HUES48 (cell line): ENCODE results near the gene ZNF507.
"Not testable (repeated sequence)": the region's sequence is repeated elsewhere in the genome, so short reads cannot be mapped to it uniquely, and the experiment has no call there.

Source experiments
- H3K27ac ChIP-seq: one replicate; pipeline ENCODE4 v1.7.0; 2013; ENCODE audit warnings: low read depth, low read length, inconsistent platforms
- H3K27me3 ChIP-seq: 2 replicates; pipeline ENCODE4 v1.6.1; 2013; ENCODE audit warnings: mild to moderate bottlenecking, low read length; ENCODE audit not compliant: control insufficient read depth, insufficient read depth
- H3K36me3 ChIP-seq: 2 replicates; pipeline ENCODE4 v1.6.1; 2013; ENCODE audit warnings: low read length; ENCODE audit not compliant: control insufficient read depth, insufficient read depth
- H3K4me1 ChIP-seq: 2 replicates; pipeline ENCODE4 v1.6.1; 2013; ENCODE audit warnings: mild to moderate bottlenecking, low read length; ENCODE audit not compliant: control insufficient read depth, insufficient read depth
- H3K4me3 ChIP-seq: 2 replicates; pipeline ENCODE4 v1.5.1; 2013; ENCODE audit warnings: mild to moderate bottlenecking, low read depth, low read length
- H3K9ac ChIP-seq: 2 replicates; pipeline ENCODE4 v1.6.1; 2013; ENCODE audit warnings: mild to moderate bottlenecking, low read depth, low read length, moderate library complexity
- H3K9me3 ChIP-seq: 2 replicates; pipeline ENCODE4 v1.6.1; 2013; ENCODE audit warnings: low read length; ENCODE audit not compliant: control insufficient read depth, insufficient read depth

ZNF507 gene

DNA sequence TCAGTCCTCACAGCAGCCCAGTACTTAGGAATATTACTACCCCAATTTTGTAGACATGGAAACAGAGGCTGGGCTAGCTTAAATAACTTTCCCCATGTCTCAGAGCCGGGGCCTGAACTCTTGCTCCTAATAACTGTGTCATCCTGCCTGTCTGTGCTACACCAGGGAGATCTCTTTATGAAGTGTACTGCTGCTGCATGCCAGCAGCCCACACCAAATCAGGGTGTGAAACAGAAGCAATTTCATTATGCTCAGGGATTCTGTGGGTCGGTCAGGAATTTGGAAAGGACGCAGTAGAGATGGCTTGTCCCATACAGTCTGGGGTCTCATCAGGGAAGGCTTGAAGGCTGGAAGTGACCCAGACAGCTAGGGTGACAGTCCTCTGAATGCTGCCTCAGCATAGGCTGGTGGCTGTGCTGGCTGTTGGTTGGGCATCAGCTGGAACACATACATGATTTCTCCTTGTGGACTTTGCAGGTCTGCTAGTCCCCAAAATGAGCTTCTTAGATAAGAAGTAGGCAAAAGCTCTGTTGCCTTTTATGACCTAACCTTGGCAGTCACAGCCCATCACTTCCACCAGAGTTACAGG, 22.6 kb downstream of the ZNF507 start:
- H3K9me3 ChIP-seq: no peaks in the 10 kb centered on the region
- no peak overlapping the region for H3K9ac ChIP-seq

DNA sequence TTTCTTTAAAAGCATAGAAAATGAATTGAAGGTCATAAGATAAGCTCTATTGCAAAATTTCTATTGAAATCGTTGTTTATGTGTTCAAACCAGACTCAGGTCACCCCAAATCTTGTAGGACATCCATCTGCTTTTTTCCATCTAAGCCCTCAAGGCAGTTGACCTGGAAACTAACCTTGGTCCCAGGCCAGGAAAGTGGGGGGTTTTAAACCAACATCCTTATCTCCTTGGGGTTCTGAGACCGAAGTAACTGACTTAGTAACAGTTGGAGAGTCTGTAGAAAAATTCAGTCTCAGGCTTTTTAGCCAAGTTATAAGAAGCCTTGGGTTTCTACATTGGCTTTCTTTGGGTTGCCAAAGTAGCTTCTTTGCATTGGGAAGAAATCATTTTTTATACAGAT, 23.4 kb downstream of the ZNF507 start:
- H3K9me3 ChIP-seq: no peaks in the 10 kb centered on the region
- no peak overlapping the region for H3K27ac ChIP-seq
- no peak overlapping the region for H3K4me3 ChIP-seq
- H3K27me3 ChIP-seq: no peaks in the 10 kb centered on the region
- peaks cover 60% of the 10 kb centered on the region for H3K36me3 ChIP-seq
- no peaks in the 10 kb centered on the region for H3K4me1 ChIP-seq
- H3K9ac ChIP-seq: no peak overlapping the region

More for the DNA sequence above, 22.6 kb downstream of the ZNF507 start:
- Histone ChIP-seq H3K4me1 (no peaks in the 10 kb centered on the region), H3K36me3 (peaks cover 61% of the 10 kb centered on the region), H3K27me3 (no peaks in the 10 kb centered on the region), H3K27ac (no peak overlapping the region), H3K4me3 (no peak overlapping the region)

DNA sequence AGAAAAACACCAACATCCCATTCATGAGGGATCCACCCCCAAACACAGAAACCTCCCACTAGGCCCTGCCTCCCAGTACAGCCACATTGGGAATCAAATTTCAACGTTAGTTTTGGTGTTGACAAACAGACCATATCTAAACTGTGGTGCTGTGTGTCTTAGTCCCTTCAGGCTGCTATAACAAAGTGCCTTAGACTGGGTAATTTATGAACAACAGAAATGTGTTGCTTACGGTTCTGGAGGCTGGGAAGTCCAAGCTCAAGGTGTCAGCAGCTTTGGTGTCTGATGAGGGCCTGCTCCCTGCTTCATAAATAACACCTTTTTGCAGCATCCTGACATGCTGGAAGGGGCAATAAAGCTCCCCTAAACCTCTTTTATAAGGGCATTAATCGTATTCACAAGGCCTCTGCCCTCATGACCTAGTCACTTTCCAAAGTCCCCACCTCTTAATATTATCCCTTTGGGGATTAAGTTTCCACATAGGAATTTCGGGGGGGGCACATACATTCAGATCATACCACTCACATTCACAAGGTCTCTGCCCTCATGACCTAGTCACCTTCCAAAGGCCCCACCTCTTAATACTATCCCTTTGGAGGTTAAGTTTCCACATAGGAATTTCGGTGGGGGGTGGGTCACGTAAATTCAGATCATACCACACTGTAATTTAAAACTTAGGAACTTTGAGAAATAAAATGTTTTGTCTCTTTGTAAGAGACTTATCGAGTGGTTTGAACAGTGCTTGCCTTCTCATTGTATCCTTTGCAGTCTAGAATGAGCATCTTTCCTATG, 27.5 kb downstream of the ZNF507 start:
- Histone ChIP-seq H3K9ac (no peak overlapping the region; the same call in 1 of the 2 replicates), H3K4me3 (no peak overlapping the region), H3K4me1 (no peaks in the 10 kb centered on the region), H3K9me3 (no peaks in the 10 kb centered on the region), H3K27ac (peak overlapping the region; percentile 72), H3K36me3 (peaks cover 56% of the 10 kb centered on the region), H3K27me3 (no peaks in the 10 kb centered on the region)

- Histone ChIP-seq H3K4me3 (no peak overlapping the region), H3K27me3 (no peaks in the 10 kb centered on the region), H3K9ac (peak overlapping the region; percentile 8; the same call in 1 of the 2 replicates), H3K27ac (peak overlapping the region; percentile 72), H3K4me1 (no peaks in the 10 kb centered on the region), H3K36me3 (peaks cover 59% of the 10 kb centered on the region), H3K9me3 (no peaks in the 10 kb centered on the region)
These were observed 28.3 kb downstream of the ZNF507 start for GRCh38 chr19:32373585-32374295.

- not testable (repeated sequence) for H3K27me3 ChIP-seq, H3K27ac ChIP-seq, H3K9me3 ChIP-seq, H3K4me3 ChIP-seq, H3K4me1 ChIP-seq, H3K9ac ChIP-seq
- H3K36me3 ChIP-seq: peaks cover 63% of the 10 kb centered on the region
These were observed 29.0 kb downstream of the ZNF507 start for GRCh38 chr19:32374362-32374761.

GRCh38 chr19:32377088-32377487, 31.7 kb downstream of the ZNF507 start:
- H3K36me3 ChIP-seq: peaks cover 76% of the 10 kb centered on the region
- not testable (repeated sequence) for H3K4me1 ChIP-seq, H3K4me3 ChIP-seq, H3K27me3 ChIP-seq, H3K9ac ChIP-seq, H3K9me3 ChIP-seq, H3K27ac ChIP-seq

DNA sequence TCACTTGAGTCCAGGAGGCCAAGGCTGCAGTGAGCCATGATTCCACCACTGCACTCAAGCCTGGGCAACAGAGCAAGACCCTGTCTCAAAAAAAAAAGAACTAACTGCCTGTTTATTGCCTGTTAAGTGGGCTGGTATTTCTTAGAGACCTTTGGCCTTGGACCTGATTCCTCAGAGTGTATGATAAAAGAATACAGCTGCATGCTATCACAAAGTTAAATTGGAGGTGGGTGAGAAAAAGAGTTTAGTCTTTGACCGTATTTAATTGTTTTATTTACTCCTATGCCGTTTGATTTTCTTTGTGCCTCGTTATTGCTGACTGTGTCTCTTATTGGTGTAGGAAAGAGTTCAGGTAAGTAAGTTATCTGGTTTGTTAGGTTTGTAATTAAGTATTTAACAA, 34.9 kb downstream of the ZNF507 start:
- no peaks in the 10 kb centered on the region for H3K9me3 ChIP-seq
- H3K27ac ChIP-seq: no peak overlapping the region
- H3K4me1 ChIP-seq: no peaks in the 10 kb centered on the region
- no peak overlapping the region for H3K9ac ChIP-seq
- peaks cover 81% of the 10 kb centered on the region for H3K36me3 ChIP-seq
- no peaks in the 10 kb centered on the region for H3K27me3 ChIP-seq
- H3K4me3 ChIP-seq: no peak overlapping the region

DNA sequence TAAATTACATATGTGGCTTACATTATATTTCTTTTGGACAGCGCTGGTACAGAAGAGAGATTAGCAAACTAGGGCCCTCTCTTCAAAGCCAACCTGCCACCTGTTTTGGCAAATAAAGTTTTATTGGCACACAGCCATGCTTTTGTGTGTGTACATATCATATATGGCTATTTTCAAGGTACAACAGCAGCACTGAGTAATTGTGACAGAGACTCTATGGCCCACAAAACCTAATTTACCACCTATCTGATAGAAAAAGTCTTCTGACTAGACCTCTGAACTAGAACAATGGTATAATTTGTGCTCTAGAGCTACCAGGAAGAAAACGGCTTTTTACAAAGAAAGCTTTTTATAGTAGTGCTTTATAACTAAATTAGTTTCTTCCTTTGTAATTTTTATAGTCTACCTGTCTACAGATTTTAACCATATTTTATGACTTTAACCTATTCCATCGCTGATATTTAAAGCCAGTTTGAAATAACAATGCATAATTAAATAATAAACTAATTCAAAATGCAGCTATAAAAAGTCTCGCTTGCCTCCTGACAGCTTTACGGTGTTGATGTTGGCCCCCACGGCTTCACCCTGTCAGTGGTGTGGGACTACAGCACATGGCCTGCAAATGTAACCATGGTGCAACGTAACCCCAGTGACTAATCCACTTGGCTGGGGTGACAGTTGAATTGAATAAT, 42.4 kb downstream of the ZNF507 start:
- no peaks in the 10 kb centered on the region for H3K9me3 ChIP-seq
- H3K27me3 ChIP-seq: no peaks in the 10 kb centered on the region
- H3K36me3 ChIP-seq: peaks cover 26% of the 10 kb centered on the region
- no peak overlapping the region for H3K4me3 ChIP-seq
- no peak overlapping the region for H3K9ac ChIP-seq
- no peaks in the 10 kb centered on the region for H3K4me1 ChIP-seq
- no peak overlapping the region for H3K27ac ChIP-seq

GRCh38 chr19:32388393-32388855, 43.0 kb downstream of the ZNF507 start:
- Histone ChIP-seq H3K9me3 (no peaks in the 10 kb centered on the region), H3K27ac (no peak overlapping the region), H3K9ac (no peak overlapping the region), H3K36me3 (peaks cover 20% of the 10 kb centered on the region), H3K4me3 (no peak overlapping the region), H3K4me1 (no peaks in the 10 kb centered on the region), H3K27me3 (no peaks in the 10 kb centered on the region)

DNA sequence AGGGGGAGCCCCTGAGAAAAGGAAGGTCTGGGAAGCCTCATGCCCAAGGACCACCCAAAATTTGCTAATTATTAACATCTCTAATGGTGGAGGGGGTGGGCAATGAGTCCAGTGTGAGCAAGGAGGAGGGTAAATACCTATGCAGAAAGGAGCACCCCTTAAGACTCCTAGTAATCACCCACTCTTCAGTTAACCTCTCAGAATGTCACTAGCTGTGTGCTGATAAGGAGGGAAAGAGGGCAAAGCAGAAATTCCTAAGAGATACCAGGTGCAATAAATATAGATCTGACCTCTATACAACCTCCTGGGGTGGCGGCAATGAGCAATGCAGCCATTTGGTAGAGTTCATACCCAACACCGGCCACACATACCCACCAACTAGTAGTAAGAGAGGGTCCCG, 47.5 kb downstream of the ZNF507 start:
- no peaks in the 10 kb centered on the region for H3K27me3 ChIP-seq
- no peaks in the 10 kb centered on the region for H3K4me1 ChIP-seq
- no peak overlapping the region for H3K9ac ChIP-seq
- no peak overlapping the region for H3K27ac ChIP-seq
- H3K9me3 ChIP-seq: no peaks in the 10 kb centered on the region
- H3K36me3 ChIP-seq: peaks cover 3% of the 10 kb centered on the region; the same call in 1 of the 2 replicates
- H3K4me3 ChIP-seq: no peak overlapping the region
